DOHH2 (cell line): ENCODE results near the gene HERC5.
"Not testable (repeated sequence)": the region's sequence is repeated elsewhere in the genome, so short reads cannot be mapped to it uniquely, and the experiment has no call there.

Experiments
- H3F3A ChIP-seq: fragments of 200-600 bp; sonication (generic), shearing (Covaris generic); 2 replicates; pipeline ENCODE4 v1.6.0; 2016; ENCODE audit warnings: antibody characterized with exemption, mild to moderate bottlenecking; ENCODE audit not compliant: control insufficient read depth, insufficient read depth
- H3K27ac ChIP-seq: fragments of 200-600 bp; sonication (generic); 2 replicates; pipeline ENCODE4 v1.5.1; 2014; ENCODE audit warnings: low read depth, mild to moderate bottlenecking, low read length, moderate library complexity
- H3K27me3 ChIP-seq: fragments of 200-600 bp; sonication (generic); 2 replicates; pipeline ENCODE4 v1.6.1; 2014; ENCODE audit warnings: mild to moderate bottlenecking, low read length, mixed read lengths; ENCODE audit not compliant: control insufficient read depth
- H3K36me3 ChIP-seq: fragments of 200-600 bp; sonication (generic); 2 replicates; pipeline ENCODE4 v1.6.1; 2014; ENCODE audit warnings: mild to moderate bottlenecking, low read length, moderate library complexity, mixed read lengths; ENCODE audit not compliant: control insufficient read depth
- H3K4me1 ChIP-seq: fragments of 200-600 bp; sonication (generic); 2 replicates; pipeline ENCODE4 v1.6.1; 2014; ENCODE audit warnings: mild to moderate bottlenecking, low read length, mixed read lengths; ENCODE audit not compliant: control insufficient read depth
- H3K4me2 ChIP-seq: fragments of 200-600 bp; sonication (generic); 2 replicates; pipeline ENCODE4 v1.6.0; 2014; ENCODE audit warnings: mild to moderate bottlenecking, low read length, moderate library complexity
- H3K4me3 ChIP-seq: fragments of 200-600 bp; sonication (generic); 2 replicates; pipeline ENCODE4 v1.5.1; 2014; ENCODE audit warnings: mild to moderate bottlenecking, low read length, mixed read lengths
- H3K79me2 ChIP-seq: fragments of 200-600 bp; sonication (generic); 2 replicates; pipeline ENCODE4 v1.6.1; 2014; ENCODE audit warnings: mild to moderate bottlenecking, low read length, mixed read lengths; ENCODE audit not compliant: control insufficient read depth
- H3K9me2 ChIP-seq: fragments of 200-600 bp; sonication (generic); replicated peaks from 2 replicates; pipeline ENCODE4 v1.6.1; 2014; ENCODE audit warnings: mild to moderate bottlenecking, low read length, mixed read lengths; ENCODE audit not compliant: control insufficient read depth
- H3K9me3 ChIP-seq: fragments of 200-600 bp; sonication (generic); 2 replicates; pipeline ENCODE4 v1.6.1; 2014; ENCODE audit warnings: antibody characterized with exemption, low read length, mixed read lengths; ENCODE audit not compliant: control insufficient read depth, insufficient read depth
- H4K20me1 ChIP-seq: fragments of 200-600 bp; sonication (generic); 2 replicates; pipeline ENCODE4 v1.6.0; 2014; ENCODE audit warnings: low read depth, mild to moderate bottlenecking, antibody characterized with exemption, low read length, moderate library complexity; ENCODE audit not compliant: control insufficient read depth, insufficient read depth
- CTCF ChIP-seq: fragments of 200-600 bp; sonication (generic); IDR thresholded peaks from one replicate; pipeline ENCODE4 v1.5.1; 2014; ENCODE audit warnings: antibody characterized with exemption, mild to moderate bottlenecking, low read depth, low read length; ENCODE audit not compliant: poor library complexity, severe bottlenecking
- EZH2phosphoT487 ChIP-seq: fragments of 200-600 bp; sonication (generic); IDR thresholded peaks from 2 replicates; pipeline ENCODE4 v1.6.1; 2017; ENCODE audit warnings: borderline replicate concordance, mild to moderate bottlenecking, antibody characterized with exemption, low read length, moderate library complexity, mixed read lengths

HERC5 gene

DNA sequence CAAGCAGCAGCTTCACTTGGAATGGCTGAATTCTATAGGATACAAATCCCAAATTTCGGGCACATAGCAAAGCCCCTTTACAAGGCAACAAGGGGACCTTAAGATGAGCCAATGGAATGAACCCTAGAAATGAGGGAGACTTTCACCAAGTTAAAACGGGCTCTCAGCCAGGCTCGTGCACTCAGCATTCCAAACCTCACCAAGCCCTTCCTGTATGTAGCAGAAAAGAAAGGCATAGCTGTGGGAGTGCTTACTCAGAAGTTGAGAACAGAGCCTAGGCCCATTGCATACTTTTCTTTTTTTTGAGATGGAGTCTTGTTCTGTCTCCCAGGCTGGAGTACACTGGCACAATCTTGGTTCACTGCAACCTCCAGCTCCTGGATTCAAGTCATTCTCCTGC is 10.8 kb upstream of the HERC5 start:
- no peaks in the 10 kb centered on the region for H4K20me1 ChIP-seq
- TF ChIP-seq EZH2phosphoT487, result no peak
- TF ChIP-seq CTCF, result no peak
- no peaks in the 10 kb centered on the region for H3F3A ChIP-seq
- no peaks in the 10 kb centered on the region for H3K36me3 ChIP-seq
- H3K9me2 ChIP-seq, result no peaks in the 10 kb centered on the region
- no peak overlapping the region for H3K27ac ChIP-seq
- no peaks in the 10 kb centered on the region for H3K4me1 ChIP-seq
- H3K4me3 ChIP-seq, result no peak overlapping the region
- H3K9me3 ChIP-seq, result peaks cover 6% of the 10 kb centered on the region
- no peaks in the 10 kb centered on the region for H3K27me3 ChIP-seq
- H3K4me2 ChIP-seq, result no peak overlapping the region
- no peaks in the 10 kb centered on the region for H3K79me2 ChIP-seq

GRCh38 chr4:88447371-88448095 is 9.4 kb upstream of the HERC5 start:
- H3K36me3 ChIP-seq, result no peaks in the 10 kb centered on the region

GRCh38 chr4:88448211-88448765 is 8.6 kb upstream of the HERC5 start:
- H3K79me2 ChIP-seq, H3K4me1 ChIP-seq, H3K4me3 ChIP-seq, H3F3A ChIP-seq, H3K27ac ChIP-seq, H3K4me2 ChIP-seq, H3K36me3 ChIP-seq, H3K9me3 ChIP-seq, H4K20me1 ChIP-seq, H3K27me3 ChIP-seq, H3K9me2 ChIP-seq: not testable (repeated sequence)

More at GRCh38 chr4:88447371-88448095, 9.4 kb upstream of the HERC5 start:
- Histone ChIP-seq H3K27ac (no peak overlapping the region), H3K9me3 (peaks cover 4% of the 10 kb centered on the region), H3K79me2 (no peaks in the 10 kb centered on the region), H3K27me3 (no peaks in the 10 kb centered on the region), H3F3A (no peaks in the 10 kb centered on the region), H3K4me1 (no peaks in the 10 kb centered on the region), H3K4me2 (no peak overlapping the region), H3K9me2 (no peaks in the 10 kb centered on the region), H4K20me1 (no peaks in the 10 kb centered on the region), H3K4me3 (no peak overlapping the region)
- TF ChIP-seq CTCF (no peak), EZH2phosphoT487 (no peak)

GRCh38 chr4:88448889-88449288 is 8.0 kb upstream of the HERC5 start:
- H3F3A ChIP-seq, result no peaks in the 10 kb centered on the region
- H3K79me2 ChIP-seq, result no peaks in the 10 kb centered on the region
- no peak overlapping the region for H3K27ac ChIP-seq
- H3K9me3 ChIP-seq, result peaks cover 3% of the 10 kb centered on the region; the same call in 1 of the 2 replicates
- TF ChIP-seq CTCF, result no peak
- TF ChIP-seq EZH2phosphoT487, result no peak
- H3K4me2 ChIP-seq, result no peak overlapping the region
- no peaks in the 10 kb centered on the region for H3K27me3 ChIP-seq
- no peak overlapping the region for H3K4me3 ChIP-seq
- H4K20me1 ChIP-seq, result no peaks in the 10 kb centered on the region
- H3K36me3 ChIP-seq, result no peaks in the 10 kb centered on the region
- H3K4me1 ChIP-seq, result no peaks in the 10 kb centered on the region
- H3K9me2 ChIP-seq, result no peaks in the 10 kb centered on the region
